Loucy (cell line): Measurements from ENCODE around the gene CCNF.

Source experiments
- H2AFZ ChIP-seq: fragments of 200-600 bp; sonication (generic); 2 replicates; pipeline ENCODE4 v1.6.0; 2016; ENCODE audit warnings: antibody characterized with exemption, mild to moderate bottlenecking, low read length, moderate library complexity
- H3F3A ChIP-seq: fragments of 200-600 bp; 2 replicates; pipeline ENCODE4 v1.6.0; 2016; ENCODE audit warnings: antibody characterized with exemption, low read depth, mild to moderate bottlenecking
- H3K27me3 ChIP-seq: fragments of 200-600 bp; sonication (generic); 2 replicates; pipeline ENCODE4 v1.6.1; 2014; ENCODE audit warnings: low read length, mild to moderate bottlenecking; ENCODE audit not compliant: insufficient read depth, poor library complexity, severe bottlenecking
- H3K36me3 ChIP-seq: fragments of 200-600 bp; sonication (generic); 2 replicates; pipeline ENCODE4 v1.6.1; 2016; ENCODE audit warnings: low read length; ENCODE audit not compliant: insufficient read depth
- H3K4me1 ChIP-seq: fragments of 200-600 bp; sonication (generic); 2 replicates; pipeline ENCODE4 v1.5.1; 2014; ENCODE audit warnings: low read length, mild to moderate bottlenecking; ENCODE audit not compliant: insufficient read depth, poor library complexity, severe bottlenecking
- H3K4me2 ChIP-seq: fragments of 200-600 bp; sonication (generic); 2 replicates; pipeline ENCODE4 v1.6.0; 2014; ENCODE audit warnings: antibody characterized with exemption, low read length, low read depth, mild to moderate bottlenecking; ENCODE audit not compliant: poor library complexity, severe bottlenecking
- H3K4me3 ChIP-seq: fragments of 200-600 bp; sonication (generic); 2 replicates; pipeline ENCODE4 v1.5.1; 2014; ENCODE audit warnings: low read length, mild to moderate bottlenecking, mixed read lengths; ENCODE audit not compliant: poor library complexity, severe bottlenecking
- H3K79me2 ChIP-seq: fragments of 200-600 bp; sonication (generic); 2 replicates; pipeline ENCODE4 v1.6.1; 2014; ENCODE audit warnings: low read length; ENCODE audit not compliant: insufficient read depth
- H3K9ac ChIP-seq: fragments of 200-600 bp; sonication (generic); 2 replicates; pipeline ENCODE4 v1.6.0; 2014; ENCODE audit warnings: mild to moderate bottlenecking, low read depth, low read length, moderate library complexity; ENCODE audit not compliant: poor library complexity, severe bottlenecking
- H3K9me2 ChIP-seq: fragments of 200-600 bp; sonication (generic); replicated peaks from 2 replicates; pipeline ENCODE4 v1.6.1; 2016; ENCODE audit warnings: low read depth, low read length, mixed read lengths
- H3K9me3 ChIP-seq: fragments of 200-600 bp; sonication (generic); 2 replicates; pipeline ENCODE4 v1.6.1; 2014; ENCODE audit warnings: mild to moderate bottlenecking, antibody characterized with exemption, low read length, low read depth; ENCODE audit not compliant: insufficient read depth
- H4K20me1 ChIP-seq: fragments of 200-600 bp; sonication (generic); 2 replicates; pipeline ENCODE4 v1.6.0; 2014; ENCODE audit warnings: antibody characterized with exemption, low read length, mild to moderate bottlenecking; ENCODE audit not compliant: insufficient read depth, poor library complexity, severe bottlenecking
- EZH2phosphoT487 ChIP-seq: fragments of 200-600 bp; IDR thresholded peaks from 2 replicates; pipeline ENCODE4 v1.6.1; 2018; ENCODE audit warnings: antibody characterized with exemption, mild to moderate bottlenecking, moderate library complexity, borderline replicate concordance
- TF ChIP-seq, protein P1 (sequence below): fragments of 200-600 bp; sonication (generic); conservative IDR thresholded peaks from 2 replicates; pipeline ENCODE4 v1.5.1; 2014; ENCODE audit warnings: mild to moderate bottlenecking, antibody characterized with exemption, low read length

The CCNF gene

DNA sequence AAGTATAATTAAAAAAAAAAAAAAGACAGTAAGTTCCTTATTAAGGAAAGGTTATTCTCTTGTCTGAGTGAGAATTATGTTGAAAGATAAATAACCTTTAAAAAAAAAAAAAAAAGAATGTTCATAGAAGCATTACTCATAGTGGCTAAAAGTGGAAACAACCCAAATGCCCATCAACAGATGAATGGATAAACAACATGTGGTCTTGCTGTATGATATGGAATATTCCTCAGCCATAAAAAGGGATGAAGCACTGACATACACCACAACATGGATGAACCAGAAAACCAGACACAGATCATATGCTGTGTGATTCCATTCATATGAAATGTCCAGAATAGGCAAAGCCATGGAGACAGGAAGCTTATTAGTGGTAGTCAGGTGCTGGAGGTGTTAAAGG, 9.2 kb upstream of the CCNF start:
- Histone ChIP-seq H3K9ac (no peak overlapping the region), H3K9me2 (no peaks in the 10 kb centered on the region), H3K4me3 (no peak overlapping the region), H3K9me3 (no peaks in the 10 kb centered on the region), H2AFZ (no peak overlapping the region), H3K36me3 (no peaks in the 10 kb centered on the region), H3K79me2 (no peaks in the 10 kb centered on the region), H3K27me3 (no peaks in the 10 kb centered on the region), H3K4me2 (no peak overlapping the region), H4K20me1 (no peaks in the 10 kb centered on the region), H3K4me1 (no peaks in the 10 kb centered on the region), H3F3A (no peaks in the 10 kb centered on the region)
- TF ChIP-seq, protein P1, sequence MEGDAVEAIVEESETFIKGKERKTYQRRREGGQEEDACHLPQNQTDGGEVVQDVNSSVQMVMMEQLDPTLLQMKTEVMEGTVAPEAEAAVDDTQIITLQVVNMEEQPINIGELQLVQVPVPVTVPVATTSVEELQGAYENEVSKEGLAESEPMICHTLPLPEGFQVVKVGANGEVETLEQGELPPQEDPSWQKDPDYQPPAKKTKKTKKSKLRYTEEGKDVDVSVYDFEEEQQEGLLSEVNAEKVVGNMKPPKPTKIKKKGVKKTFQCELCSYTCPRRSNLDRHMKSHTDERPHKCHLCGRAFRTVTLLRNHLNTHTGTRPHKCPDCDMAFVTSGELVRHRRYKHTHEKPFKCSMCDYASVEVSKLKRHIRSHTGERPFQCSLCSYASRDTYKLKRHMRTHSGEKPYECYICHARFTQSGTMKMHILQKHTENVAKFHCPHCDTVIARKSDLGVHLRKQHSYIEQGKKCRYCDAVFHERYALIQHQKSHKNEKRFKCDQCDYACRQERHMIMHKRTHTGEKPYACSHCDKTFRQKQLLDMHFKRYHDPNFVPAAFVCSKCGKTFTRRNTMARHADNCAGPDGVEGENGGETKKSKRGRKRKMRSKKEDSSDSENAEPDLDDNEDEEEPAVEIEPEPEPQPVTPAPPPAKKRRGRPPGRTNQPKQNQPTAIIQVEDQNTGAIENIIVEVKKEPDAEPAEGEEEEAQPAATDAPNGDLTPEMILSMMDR: no peak
- TF ChIP-seq EZH2phosphoT487: no peak

DNA sequence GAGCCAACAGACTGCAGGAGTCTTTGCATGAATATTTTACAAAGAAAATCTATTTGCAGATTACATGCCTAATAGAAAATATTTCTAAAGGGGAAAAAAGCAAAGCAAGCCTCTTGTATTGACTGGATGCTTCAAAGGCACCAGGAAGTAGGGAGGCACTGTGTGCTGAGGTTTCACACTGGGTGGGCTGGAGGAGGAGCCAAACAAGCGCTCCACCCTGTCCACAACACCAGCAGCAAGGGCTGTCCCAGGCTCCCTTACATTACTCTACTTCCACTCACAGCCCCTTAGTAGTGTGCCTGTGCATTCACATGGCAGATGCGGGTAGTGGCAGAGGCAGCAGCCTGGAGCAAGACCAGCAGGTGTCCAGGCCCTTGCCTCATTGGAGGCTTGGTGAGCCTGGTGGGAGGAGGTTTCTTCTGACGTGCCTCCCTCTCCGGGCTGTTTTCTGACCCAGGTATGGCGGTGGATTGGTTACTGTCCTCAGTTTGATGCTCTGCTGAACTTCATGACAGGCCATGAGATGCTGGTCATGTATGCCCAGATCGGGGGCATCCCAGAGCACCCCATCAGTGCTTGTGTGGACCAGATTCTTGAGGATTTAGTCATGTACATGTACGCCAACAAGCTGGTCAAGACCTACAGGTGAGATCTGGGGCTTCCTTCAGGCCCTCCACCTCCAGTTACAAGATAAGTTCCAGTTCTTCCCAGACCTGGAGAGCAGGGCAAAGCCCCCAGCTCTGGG, 7.0 kb upstream of the CCNF start:
- no peaks in the 10 kb centered on the region for H3K9me2 ChIP-seq
- no peak overlapping the region for H3K4me2 ChIP-seq
- H3K27me3 ChIP-seq: no peaks in the 10 kb centered on the region
- no peak overlapping the region for H2AFZ ChIP-seq
- no peaks in the 10 kb centered on the region for H3K9me3 ChIP-seq
- H3K9ac ChIP-seq: no peak overlapping the region
- H4K20me1 ChIP-seq: no peaks in the 10 kb centered on the region
- H3K36me3 ChIP-seq: no peaks in the 10 kb centered on the region
- H3K4me1 ChIP-seq: no peaks in the 10 kb centered on the region
- H3F3A ChIP-seq: no peaks in the 10 kb centered on the region
- H3K79me2 ChIP-seq: no peaks in the 10 kb centered on the region
- no peak overlapping the region for H3K4me3 ChIP-seq
- TF ChIP-seq EZH2phosphoT487: no peak
- TF ChIP-seq, protein P1: no peak

DNA sequence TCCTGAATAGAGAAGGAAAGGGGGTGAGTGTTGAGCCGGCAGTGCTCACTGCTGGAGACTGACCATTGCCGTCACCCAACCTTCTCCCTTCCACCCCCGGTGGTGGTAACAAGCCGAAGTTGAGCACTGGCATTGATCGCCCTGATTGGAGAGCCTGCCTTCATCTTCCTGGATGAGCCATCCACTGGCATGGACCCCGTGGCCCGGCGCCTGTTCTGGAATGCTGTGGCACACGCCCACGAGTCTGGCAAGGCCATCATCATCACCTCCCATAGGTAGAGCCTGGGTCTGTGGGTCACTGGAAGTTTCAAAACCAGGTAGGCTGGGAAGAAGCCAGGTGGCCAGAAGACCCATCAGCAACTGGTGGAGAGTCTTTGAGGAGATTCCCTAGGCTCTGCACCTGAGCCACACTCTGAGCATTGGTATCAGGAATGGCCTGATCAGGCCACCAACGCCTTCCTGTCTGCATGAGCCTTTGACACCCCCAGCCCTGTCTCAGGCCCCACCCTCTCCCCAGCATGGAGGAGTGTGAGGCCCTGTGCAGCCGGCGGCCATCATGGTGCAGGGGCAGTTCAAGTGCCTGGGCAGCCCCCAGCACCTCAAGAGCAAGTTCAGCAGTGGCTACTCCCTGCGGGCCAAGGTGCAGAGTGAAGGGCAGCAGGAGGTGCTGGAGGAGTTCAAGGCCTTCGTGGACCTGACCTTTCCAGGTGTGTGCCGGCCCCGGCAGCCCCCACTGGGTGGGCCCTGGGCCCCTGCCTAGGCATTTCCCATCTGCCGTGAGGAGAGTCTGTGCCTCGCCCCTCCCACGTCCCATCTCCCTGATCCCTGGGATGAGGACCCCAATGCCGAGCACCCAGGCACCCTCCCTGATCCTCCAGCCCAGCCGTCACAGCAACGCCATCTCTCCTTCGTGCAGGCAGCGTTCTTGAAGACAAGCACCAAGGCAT, 4.9 kb upstream of the CCNF start:
- H3K27me3 ChIP-seq: no peaks in the 10 kb centered on the region
- no peaks in the 10 kb centered on the region for H4K20me1 ChIP-seq
- peaks cover 9% of the 10 kb centered on the region for H3K4me1 ChIP-seq
- H3K4me2 ChIP-seq: no peak overlapping the region
- no peak overlapping the region for H2AFZ ChIP-seq
- H3K9me3 ChIP-seq: no peaks in the 10 kb centered on the region
- TF ChIP-seq EZH2phosphoT487: no peak
- TF ChIP-seq, protein P1: no peak
- H3K9me2 ChIP-seq: no peaks in the 10 kb centered on the region
- H3K9ac ChIP-seq: no peak overlapping the region
- peaks cover 8% of the 10 kb centered on the region; the same call in 1 of the 2 replicates for H3K79me2 ChIP-seq
- no peaks in the 10 kb centered on the region for H3K36me3 ChIP-seq
- no peaks in the 10 kb centered on the region for H3F3A ChIP-seq
- no peak overlapping the region for H3K4me3 ChIP-seq
